ENCODE data around the gene JAG1. TPM values are rescaled to one million over a fixed set of nuclear protein-coding genes. Genes with fewer than 3 reads are reported as not detected.

Gene JAG1
- total and polyA plus RNA-seq, 2 of the 4 experiments (the other 2 are of a cell fraction), result 10.2 to 22.6 TPM

GRCh38 chr20:10713161-10713560 is 39.4 kb upstream of the JAG1 start:
- no peak overlapping the region for H3K56ac ChIP-seq (ENCODE audit: extremely low read depth, insufficient read depth, low read length)
- H3K4me3 ChIP-seq (ENCODE audit: insufficient read depth, low read depth, low read length), result no peak overlapping the region
- POLR2A ChIA-PET (ENCODE audit: unreplicated experiment), result no interaction called here
- ATAC-seq (ENCODE audit: low read depth), result no peak
- no peak overlapping the region for H4K5ac ChIP-seq (ENCODE audit: low read depth, low read length)
- H4K20me1 ChIP-seq (ENCODE audit: insufficient read depth, low read length), result no peaks in the 10 kb centered on the region
- no TSS peak for BruUV-seq (replicated peaks)
- CTCF ChIA-PET, result no interaction called here
- peak overlapping the region; percentile 47; the same call in 1 of the 3 replicates for H2BK15ac ChIP-seq (ENCODE audit: low read depth, low read length)
- H2AFZ ChIP-seq (replicated peaks; ENCODE audit: low read length, poor library complexity), result no peak overlapping the region
- no peak for DNase-seq
- H3K79me1 ChIP-seq (ENCODE audit: low read depth in 1 of 2, low read length in 2 of 2), result no peaks in the 10 kb centered on the region
- peaks cover 9% of the 10 kb centered on the region for H3K9me1 ChIP-seq (ENCODE audit: insufficient read depth, low read length)
- peak overlapping the region; percentile 14; the same call in 1 of the 2 replicates for H3K14ac ChIP-seq (replicated peaks; ENCODE audit: low read depth, low read length)
- H3K27ac ChIP-seq (ENCODE audit: insufficient read depth, low read length), result no peak overlapping the region
- no peak overlapping the region for H3K9ac ChIP-seq (ENCODE audit: low read depth, low read length)
- H4K91ac ChIP-seq (ENCODE audit: insufficient read depth, low read depth, low read length), result peak overlapping the region; percentile 0; the same call in 1 of the 2 replicates
- H2AK5ac ChIP-seq (ENCODE audit: low read depth, low read length), result peak overlapping the region; percentile 56
- no peak overlapping the region for H2AK9ac ChIP-seq (replicated peaks; ENCODE audit: low read depth, low read length, poor library complexity)
- no peaks in the 10 kb centered on the region for H3K36me3 ChIP-seq (ENCODE audit: control insufficient read depth, insufficient read depth, low read length)
- WGBS, 2 experiments (ENCODE audit: extremely low coverage in 2 of 2, insufficient read length in 1 of 2), result no CpG with 5 or more reads among the region's 2 CpGs
- TF ChIP-seq CHD1 (IDR thresholded peaks at IDR 0.05; ENCODE audit: low read depth, low read length) (no peak), SMC3 (IDR thresholded peaks at IDR 0.05; ENCODE audit: low read depth, low read length) (no peak), MXI1 (IDR thresholded peaks at IDR 0.05; ENCODE audit: borderline replicate concordance, low read depth, low read length) (no peak), POLR2A (IDR thresholded peaks at IDR 0.05; ENCODE audit: low read depth, low read length) (no peak), RCOR1 (IDR thresholded peaks at IDR 0.05; ENCODE audit: insufficient replicate concordance, low read length) (no peak), CEBPB (IDR thresholded peaks at IDR 0.05; ENCODE audit: low read depth, low read length) (no peak), RFX5 (IDR thresholded peaks at IDR 0.05; ENCODE audit: low read depth, low read length) (no peak), USF2 (IDR thresholded peaks at IDR 0.05; ENCODE audit: low read depth, low read length) (no peak), ELK1 (IDR thresholded peaks at IDR 0.05; ENCODE audit: borderline replicate concordance, low read depth, low read length) (no peak), RAD21 (IDR thresholded peaks at IDR 0.05; ENCODE audit: low read length) (no peak), NFE2L2 (IDR thresholded peaks at IDR 0.05; ENCODE audit: low read depth, low read length) (no peak), MAZ (IDR thresholded peaks at IDR 0.05; ENCODE audit: borderline replicate concordance, low read depth, low read length) (no peak), MAFK (IDR thresholded peaks at IDR 0.05; ENCODE audit: low read depth, low read length) (no peak), FOS (IDR thresholded peaks at IDR 0.05; ENCODE audit: low read depth, low read length) (no peak), CTCF (conservative IDR thresholded peaks at IDR 0.05; ENCODE audit: low read depth, low read length) (no peak), BHLHE40 (IDR thresholded peaks at IDR 0.05; ENCODE audit: low read depth, low read length) (no peak)
- no peaks in the 10 kb centered on the region for H3K27me3 ChIP-seq (ENCODE audit: control insufficient read depth, insufficient read depth, low read length)
- H3K18ac ChIP-seq (ENCODE audit: low read depth, low read length), result peak overlapping the region; percentile 15; the same call in 1 of the 2 replicates
- dilution Hi-C loops (cut with HindIII; ENCODE audit: low sequenced_read_pairs, unreplicated experiment), result no loop called here
- H3K4ac ChIP-seq (ENCODE audit: low read depth, low read length), result peak overlapping the region; percentile 43
- intact Hi-C loops (cut with micrococcal nuclease), result loop anchor here (5.0 kb wide), 1 partner anchor 209 kb away; no protein-coding TSS in a partner anchor
- in situ Hi-C loops (cut with MboI; ENCODE audit: low sequenced_read_pairs), result no loop called here
- no peaks in the 10 kb centered on the region for H3K9me3 ChIP-seq (ENCODE audit: control insufficient read depth, insufficient read depth, low read length)
- no peak overlapping the region for H3K23ac ChIP-seq (ENCODE audit: low read depth, low read length)
- H2BK120ac ChIP-seq (ENCODE audit: low read depth, low read length), result 0 out of 2 replicates have a peak overlapping the region, but pooled peaks have one; percentile 23
- no peak overlapping the region for H4K8ac ChIP-seq (ENCODE audit: low read depth in 2 of 2, low read length in 2 of 2)
- H2BK20ac ChIP-seq (ENCODE audit: low read depth, low read length), result peak overlapping the region; percentile 30; the same call in 1 of the 2 replicates
- H3K4me1 ChIP-seq (ENCODE audit: control insufficient read depth, insufficient read depth, low read length), result peaks cover 13% of the 10 kb centered on the region
- H3K4me2 ChIP-seq (ENCODE audit: low read depth, low read length), result no peak overlapping the region
- H2BK5ac ChIP-seq (ENCODE audit: low read depth, low read length, poor library complexity, severe bottlenecking), result no peak overlapping the region

All from IMR-90 (cell line).